H54 (cell line): ENCODE results near the gene KIF19.

ENCODE experiments used
- DNase-seq: peaks from one replicate; pipeline ENCODE4 v3.0.0; 2011; ENCODE audit warnings: low spot score, mixed read lengths; ENCODE audit not compliant: insufficient read length
- FAIRE-seq: peaks from 3 replicates; lab custom pipeline; 2011; peaks lifted over from hg19 to GRCh38; lab: Jason Lieb, UNC
- POLR2A ChIP-seq: IDR thresholded peaks from 2 replicates; pipeline ENCODE4 v1.6.1; 2011; ENCODE audit warnings: low read depth, mild to moderate bottlenecking, low read length

Gene KIF19

GRCh38 chr17:74295625-74296547 lies 30.1 kb upstream of the KIF19 start:
- no peak for FAIRE-seq
- DNase-seq, result no peak
- TF ChIP-seq POLR2A, result no peak

- DNase-seq, result peak; percentile 40
- no peak for FAIRE-seq
These were observed 29.5 kb upstream of the KIF19 start for GRCh38 chr17:74296548-74296936.

GRCh38 chr17:74297941-74298340 lies 28.1 kb upstream of the KIF19 start:
- DNase-seq (peak; percentile 56), FAIRE-seq (peak; percentile 45)
- no peak for TF ChIP-seq POLR2A

More at GRCh38 chr17:74296548-74296936, 29.5 kb upstream of the KIF19 start:
- TF ChIP-seq POLR2A, result no peak

GRCh38 chr17:74298778-74299177 lies 27.2 kb upstream of the KIF19 start:
- no peak for TF ChIP-seq POLR2A
- no peak for DNase-seq
- FAIRE-seq, result no peak

- no peak for TF ChIP-seq POLR2A
- DNase-seq (no peak), FAIRE-seq (no peak)
These were observed 26.6 kb upstream of the KIF19 start for GRCh38 chr17:74299226-74300009.

GRCh38 chr17:74303305-74303704 lies 22.7 kb upstream of the KIF19 start:
- no peak for DNase-seq
- FAIRE-seq, result no peak
- no peak for TF ChIP-seq POLR2A

GRCh38 chr17:74304184-74304583 lies 21.8 kb upstream of the KIF19 start:
- DNase-seq (no peak), FAIRE-seq (no peak)
- TF ChIP-seq POLR2A, result no peak

GRCh38 chr17:74305865-74306654 lies 20.0 kb upstream of the KIF19 start:
- FAIRE-seq (no peak), DNase-seq (no peak)
- no peak for TF ChIP-seq POLR2A

- no peak for FAIRE-seq
These were observed 17.8 kb upstream of the KIF19 start for GRCh38 chr17:74307984-74308773.

GRCh38 chr17:74309902-74310301 lies 16.1 kb upstream of the KIF19 start:
- no peak for TF ChIP-seq POLR2A
- DNase-seq, result no peak
- FAIRE-seq, result no peak

More at GRCh38 chr17:74307984-74308773, 17.8 kb upstream of the KIF19 start:
- no peak for DNase-seq
- no peak for TF ChIP-seq POLR2A

GRCh38 chr17:74314877-74315276 lies 11.1 kb upstream of the KIF19 start:
- no peak for TF ChIP-seq POLR2A
- no peak for DNase-seq
- FAIRE-seq, result no peak

GRCh38 chr17:74316220-74316619 lies 9.8 kb upstream of the KIF19 start:
- DNase-seq, result no peak
- TF ChIP-seq POLR2A, result no peak
- FAIRE-seq, result no peak

GRCh38 chr17:74317071-74317470 lies 9.0 kb upstream of the KIF19 start:
- DNase-seq (no peak), FAIRE-seq (no peak)
- TF ChIP-seq POLR2A, result no peak
